SW 1271 (cell line): ENCODE data around the gene PLA2G4D.

Experiments used
- DNase-seq, 2 experiments: peaks; one replicate each; lab custom pipeline; 2025; lab: John Stamatoyannopoulos, UW

The PLA2G4D gene

GRCh38 chr15:42018306-42019224 is 75.8 kb downstream of the PLA2G4D start:
- DNase-seq = no peak
